GM12878 (cell line): Measurements from ENCODE around the gene PGM5. TPM values are rescaled to one million over a fixed set of nuclear protein-coding genes. Genes with fewer than 3 reads are reported as not detected.

Experiments used
- ATAC-seq: fragments of 200-7000 bp; cut with Tn5 transposase; 3 replicates; pipeline ENCODE4 v1.9.1; 2020; ENCODE audit warnings: mild to moderate bottlenecking, moderate library complexity
- BruUV-seq: library from RNA; stranded (reverse); fragments of 400-500 nt; replicated peaks from 2 replicates; lab custom pipeline; 2021; lab: Mats Ljungman, UMichigan
- CTCF ChIA-PET: fragments of 300-600 bp; sonication (Branson Sonifier 250); formaldehyde crosslinking; extraction: SDS; loops from one replicate; lab custom pipeline; 2021; ENCODE audit warnings: inconsistent platforms; lab: Yijun Ruan, JAX
- POLR2A ChIA-PET: fragments of 350-600 bp; formaldehyde crosslinking; extraction: SDS; loops from one replicate; lab custom pipeline; 2021; ENCODE audit warnings: inconsistent platforms; lab: Charles Lee
- RAD21 ChIA-PET: fragments of 300-600 bp; sonication (Branson Sonifier 250); formaldehyde crosslinking; loops from one replicate; lab custom pipeline; 2023; ENCODE audit warnings: antibody characterized with exemption; ENCODE audit not compliant: unreplicated experiment; lab: Charles Lee
- SMC1A ChIA-PET: fragments of 300-600 bp; sonication (Branson Sonifier 250); formaldehyde crosslinking; loops from one replicate; lab custom pipeline; 2023; ENCODE audit not compliant: unreplicated experiment, uncharacterized antibody; lab: Charles Lee
- DNase-seq: peaks from one replicate; pipeline ENCODE4 v3.0.0-alpha.2; 2011; ENCODE audit warnings: low read depth, low spot score
- FAIRE-seq: peaks from 3 replicates; lab custom pipeline; 2011; peaks lifted over from hg19 to GRCh38; lab: Jason Lieb, UNC
- H2AFZ ChIP-seq: 2 replicates; pipeline ENCODE4 v1.6.0; 2011; ENCODE audit warnings: low read depth, low read length, control low read depth; ENCODE audit not compliant: control insufficient read depth
- H3K27ac ChIP-seq: 2 replicates; pipeline ENCODE4 v1.5.1; 2011; ENCODE audit warnings: control low read depth; ENCODE audit not compliant: control insufficient read depth, insufficient read depth
- H3K27me3 ChIP-seq, 2 experiments: replicated peaks in 1 of 2; 2 replicates each; pipeline versions ENCODE4 v1.6.0 to v1.6.1; 2011; ENCODE audit warnings: low read length in 1 of 2; ENCODE audit not compliant: control insufficient read depth in 2 of 2, insufficient read depth in 2 of 2
- H3K36me3 ChIP-seq, 2 experiments: 2 replicates each; pipeline ENCODE4 v1.5.1; 2011; ENCODE audit warnings: low read length in 1 of 2; ENCODE audit not compliant: control insufficient read depth in 2 of 2, insufficient read depth in 2 of 2
- H3K4me1 ChIP-seq: 2 replicates; pipeline ENCODE4 v1.6.1; 2011; ENCODE audit warnings: mild to moderate bottlenecking, low read length, moderate library complexity, mixed read lengths; ENCODE audit not compliant: control insufficient read depth, insufficient read depth
- H3K4me2 ChIP-seq: 2 replicates; pipeline ENCODE4 v1.6.0; 2011; ENCODE audit warnings: control low read depth; ENCODE audit not compliant: control insufficient read depth, insufficient read depth
- H3K4me3 ChIP-seq: fragments of 200-600 bp; sonication (generic); 2 replicates; pipeline ENCODE4 v1.5.1; 2016
- H3K79me2 ChIP-seq: 2 replicates; pipeline ENCODE4 v1.6.0; 2011; ENCODE audit warnings: low read length; ENCODE audit not compliant: control insufficient read depth, insufficient read depth
- H3K9ac ChIP-seq: 2 replicates; pipeline ENCODE4 v1.8.0; 2011; ENCODE audit warnings: low read length, control low read depth, mixed read lengths; ENCODE audit not compliant: control insufficient read depth, insufficient read depth
- H3K9me3 ChIP-seq: replicated peaks from 3 replicates; pipeline ENCODE4 v1.5.1; 2011; ENCODE audit warnings: mild to moderate bottlenecking, low read length; ENCODE audit not compliant: control insufficient read depth, insufficient read depth
- H4K20me1 ChIP-seq: 2 replicates; pipeline ENCODE4 v1.6.0; 2011; ENCODE audit not compliant: control insufficient read depth, insufficient read depth
- ATF7 ChIP-seq: fragments of 450-650 bp; IDR thresholded peaks from 2 replicates; pipeline ENCODE4 v1.6.1; 2016; ENCODE audit warnings: low read depth, mild to moderate bottlenecking
- BCL3 ChIP-seq: IDR thresholded peaks from 2 replicates; pipeline ENCODE4 v1.6.1; 2011; ENCODE audit warnings: borderline replicate concordance, low read depth, mild to moderate bottlenecking, moderate library complexity, low read length; ENCODE audit not compliant: insufficient read depth, poor library complexity, severe bottlenecking
- BCLAF1 ChIP-seq: fragments of 450-650 bp; IDR thresholded peaks from 2 replicates; pipeline ENCODE4 v1.6.1; 2017; ENCODE audit warnings: antibody characterized with exemption, mild to moderate bottlenecking, moderate library complexity
- FOXM1 ChIP-seq: IDR thresholded peaks from 2 replicates; pipeline ENCODE4 v1.6.1; 2012; ENCODE audit warnings: low read depth, mild to moderate bottlenecking, inconsistent platforms, low read length, moderate library complexity
- KAT2A ChIP-seq: conservative IDR thresholded peaks from 2 replicates; pipeline ENCODE4 v1.6.1; 2011; ENCODE audit warnings: low read depth, low read length; ENCODE audit not compliant: control insufficient read depth
- LARP7 ChIP-seq: fragments of 450-650 bp; IDR thresholded peaks from 2 replicates; pipeline ENCODE4 v1.6.1; 2017; ENCODE audit warnings: mild to moderate bottlenecking
- MEF2B ChIP-seq: fragments of 450-650 bp; IDR thresholded peaks from 2 replicates; pipeline ENCODE4 v1.6.1; 2018; ENCODE audit warnings: mild to moderate bottlenecking, moderate library complexity; ENCODE audit not compliant: partially characterized antibody, poor library complexity, severe bottlenecking
- NFXL1 ChIP-seq: fragments of 450-650 bp; IDR thresholded peaks from 2 replicates; pipeline ENCODE4 v1.6.1; 2017; ENCODE audit warnings: antibody characterized with exemption, mild to moderate bottlenecking, borderline replicate concordance
- NRF1 ChIP-seq: conservative IDR thresholded peaks from 2 replicates; pipeline ENCODE4 v1.6.1; 2011; ENCODE audit warnings: mild to moderate bottlenecking, low read depth, low read length, improper control_type of control experiment
- POLR2AphosphoS5 ChIP-seq: IDR thresholded peaks from 2 replicates; pipeline ENCODE4 v1.6.1; 2011; ENCODE audit warnings: mild to moderate bottlenecking, low read length, inconsistent platforms
- RAD51 ChIP-seq: fragments of 450-650 bp; IDR thresholded peaks from 2 replicates; pipeline ENCODE4 v1.6.1; 2016; ENCODE audit warnings: moderate library complexity, mild to moderate bottlenecking, inconsistent platforms
- RFX5 ChIP-seq: IDR thresholded peaks from 2 replicates; pipeline ENCODE4 v1.6.1; 2011; ENCODE audit warnings: low read depth, low read length, improper control_type of control experiment
- SUZ12 ChIP-seq: fragments of 200-600 bp; sonication (generic); IDR thresholded peaks from one replicate; pipeline ENCODE4 v1.6.1; 2018; ENCODE audit warnings: antibody characterized with exemption, mild to moderate bottlenecking; ENCODE audit not compliant: unreplicated experiment
- ZNF207 ChIP-seq: fragments of 450-650 bp; IDR thresholded peaks from 2 replicates; pipeline ENCODE4 v1.6.1; 2014; ENCODE audit warnings: antibody characterized with exemption, mild to moderate bottlenecking, borderline replicate concordance
- ZNF24 ChIP-seq: fragments of 450-650 bp; IDR thresholded peaks from 2 replicates; pipeline ENCODE4 v1.6.1; 2017; ENCODE audit warnings: antibody characterized with exemption, mild to moderate bottlenecking
- ZNF592 ChIP-seq: fragments of 450-650 bp; IDR thresholded peaks from 2 replicates; pipeline ENCODE4 v1.6.1; 2017; ENCODE audit warnings: mild to moderate bottlenecking, moderate library complexity
- WGBS: methylation state at CpG from one replicate; pipeline ENCODE4 v1.1.6; 2016; ENCODE audit warnings: low lambda C conversion rate; ENCODE audit not compliant: insufficient replicate concordance, insufficient coverage; ENCODE audit errors: missing lambda C conversion rate; 5-methylcytosine and 5-hydroxymethylcytosine counted together
- in situ Hi-C: fragments of 300-500 bp; cut with MboI; formaldehyde crosslinking; loops from 9 replicates; pipeline ENCODE4 v1.14.3; 2018; ENCODE audit warnings: mixed read lengths
- intact Hi-C: fragments of 100-400 bp; cut with micrococcal nuclease; formaldehyde crosslinking; loops from one replicate; pipeline ENCODE4 v1.14.2; 2022; ENCODE audit not compliant: unreplicated experiment
- polyA plus RNA-seq, 11 experiments: library from polyadenylated mRNA; depleted of rRNA in 4 of 11; unstranded in 6 of 11; stranded (reverse) in 5 of 11; fragments of >200 nt; fragmentation: Nextera tagmentation in 4 of 11; fragmentation: Illumina TruSeq in 1 of 11; extraction: Ambion mirVana in 4 of 11; extraction: Trizol in 1 of 11; gene quantifications; 1 replicate in 1 of 11; 2 replicates in 10 of 11; pipeline versions ENCODE4 v1.2.1 to v1.2.3, GENCODE V29; 2011 to 2016; ENCODE audit warnings: inconsistent platforms in 2 of 11, missing spikeins in 2 of 11, low read depth in 1 of 11
- total RNA-seq, 4 experiments: library from RNA; depleted of rRNA in 3 of 4; stranded (reverse); fragments of >200 nt in 3 of 4; fragmentation: Illumina TruSeq in 1 of 4; extraction: Trizol in 1 of 4; gene quantifications; 2 replicates each; pipeline versions ENCODE4 v1.2.1 to v1.2.3, GENCODE V29; 2013 to 2021

PGM5 gene
- total and polyA plus RNA-seq, 10 of the 15 experiments (the other 5 are each of a cell fraction or from before 2014, with no cell fraction given): 0.28 to 0.73 TPM; not detected in 8

- in situ Hi-C loops: no loop called here
- H3K4me3 ChIP-seq: no peak overlapping the region
- TF ChIP-seq SUZ12 (no peak), BCL3 (no peak), BCLAF1 (no peak), FOXM1 (no peak), LARP7 (no peak), MEF2B (no peak), ZNF592 (no peak), KAT2A (no peak), ATF7 (no peak), RAD51 (no peak), POLR2AphosphoS5 (no peak), RFX5 (no peak), NFXL1 (no peak), ZNF207 (no peak), NRF1 (no peak), ZNF24 (no peak)
These were observed 133.2 kb downstream of the PGM5 start for GRCh38 chr9:68489646-68490045.

More at GRCh38 chr9:68489646-68490045, 133.2 kb downstream of the PGM5 start:
- H3K9ac ChIP-seq: no peak overlapping the region
- H3K4me2 ChIP-seq: no peak overlapping the region
- no peak overlapping the region for H3K27ac ChIP-seq
- H3K79me2 ChIP-seq: no peaks in the 10 kb centered on the region
- no peaks in the 10 kb centered on the region for H3K4me1 ChIP-seq
- no peak overlapping the region for H2AFZ ChIP-seq
- ChIA-PET POLR2A (no interaction called here), SMC1A (no interaction called here), CTCF (no interaction called here), RAD21 (no interaction called here)
- peaks cover 2 to 11% of the 10 kb centered on the region in 2 experiments; a peak in 3 of 4 replicates for H3K27me3 ChIP-seq
- no peaks in the 10 kb centered on the region for H3K36me3 ChIP-seq
- WGBS: 43% methylated on average over 4 of the region's 4 CpGs
- no peak for ATAC-seq
- no peaks in the 10 kb centered on the region for H4K20me1 ChIP-seq
- FAIRE-seq: no peak
- no peak for DNase-seq
- H3K9me3 ChIP-seq: no peaks in the 10 kb centered on the region; the same call in 1 of the 3 replicates
- BruUV-seq: no TSS peak
- intact Hi-C loops: no loop called here
